K562 (cell line): ENCODE results near the gene HTR4. TPM values are rescaled to one million over a fixed set of nuclear protein-coding genes. Genes with fewer than 3 reads are reported as not detected.

Source experiments
- ATAC-seq: fragments of 200-7000 bp; cut with Tn5 transposase; 3 replicates; pipeline ENCODE4 v1.9.1; 2020; ENCODE audit warnings: moderate library complexity
- BruUV-seq: library from RNA; stranded (reverse); fragments of 400-500 nt; replicated peaks from 2 replicates; lab custom pipeline; 2021; lab: Mats Ljungman, UMichigan
- CTCF ChIA-PET: fragments of 300-600 bp; formaldehyde crosslinking; extraction: SDS; loops from one replicate; lab custom pipeline; 2021; ENCODE audit warnings: low intra/inter-chr PET ratio; lab: Yijun Ruan, JAX
- POLR2A ChIA-PET: fragments of 300-600, 350-650 bp; sonication (Branson Sonifier 250); formaldehyde crosslinking; extraction: SDS; loops from one replicate; lab custom pipeline; 2021; ENCODE audit warnings: antibody characterized with exemption, inconsistent platforms; lab: Yijun Ruan, JAX
- DNase-seq, 4 experiments: peaks; one replicate each; pipeline versions ENCODE4 v3.0.0 to v3.0.0-alpha.2; 2011 to 2018; ENCODE audit warnings: low spot score in 3 of 4, mixed read lengths in 3 of 4; ENCODE audit errors: extremely low read depth in 1 of 4
- FAIRE-seq: peaks from 2 replicates; lab custom pipeline; 2011; peaks lifted over from hg19 to GRCh38; lab: Jason Lieb, UNC
- H2AFZ ChIP-seq: 2 replicates; pipeline ENCODE4 v1.6.0; 2011; ENCODE audit warnings: low read depth, low read length, control low read depth, inconsistent platforms
- H3K27ac ChIP-seq: fragments of 200-600 bp; 3 replicates; pipeline ENCODE4 v1.8.0; 2011; ENCODE audit warnings: low read depth, mild to moderate bottlenecking, control low read depth, inconsistent platforms, low read length, moderate library complexity, mixed read lengths; ENCODE audit errors: extremely low read depth
- H3K27me3 ChIP-seq, 2 experiments: fragments of 300-600 bp in 1 of 2; 2 replicates in 1 of 2; 3 replicates in 1 of 2; pipeline versions ENCODE4 v1.6.0 to v1.8.0; 2011; ENCODE audit warnings: inconsistent platforms in 2 of 2, low read length in 2 of 2, mild to moderate bottlenecking in 1 of 2, mixed read lengths in 1 of 2, moderate library complexity in 1 of 2; ENCODE audit not compliant: control insufficient read depth in 2 of 2, insufficient read depth in 2 of 2
- H3K36me3 ChIP-seq: fragments of 300-600 bp; 3 replicates; pipeline ENCODE4 v1.8.0; 2011; ENCODE audit warnings: mild to moderate bottlenecking, low read length, inconsistent platforms; ENCODE audit not compliant: control insufficient read depth, insufficient read depth
- H3K4me1 ChIP-seq, 2 experiments: fragments of 200-600 bp in 1 of 2; replicated peaks in 1 of 2; 2 replicates in 1 of 2; 3 replicates in 1 of 2; pipeline versions ENCODE4 v1.5.1 to v1.8.0; 2011; ENCODE audit warnings: inconsistent platforms in 2 of 2, low read length in 2 of 2, mild to moderate bottlenecking in 1 of 2, mixed read lengths in 1 of 2, moderate library complexity in 1 of 2; ENCODE audit not compliant: control insufficient read depth in 2 of 2, insufficient read depth in 2 of 2
- H3K4me2 ChIP-seq: 2 replicates; pipeline ENCODE4 v1.6.1; 2011; ENCODE audit warnings: low read length, control low read depth, inconsistent platforms, mixed read lengths; ENCODE audit not compliant: insufficient read depth
- H3K4me3 ChIP-seq: fragments of 200-600 bp; sonication (generic), shearing (Covaris generic); 2 replicates; pipeline ENCODE4 v1.5.1; 2016; ENCODE audit warnings: control low read depth, inconsistent platforms
- H3K79me2 ChIP-seq: fragments of 200-600 bp; 3 replicates; pipeline ENCODE4 v1.8.0; 2011; ENCODE audit warnings: low read length, inconsistent platforms; ENCODE audit not compliant: control insufficient read depth, insufficient read depth
- H3K9ac ChIP-seq, 2 experiments: 2 replicates each; pipeline versions ENCODE4 v1.6.0 to v1.6.1; 2011; ENCODE audit warnings: low read depth in 2 of 2, low read length in 2 of 2, control low read depth in 1 of 2, inconsistent platforms in 1 of 2, mild to moderate bottlenecking in 1 of 2, mixed read lengths in 1 of 2; ENCODE audit not compliant: insufficient read depth in 1 of 2
- H3K9me1 ChIP-seq: one replicate; pipeline ENCODE4 v1.6.0; 2011; ENCODE audit warnings: inconsistent platforms, mild to moderate bottlenecking, low read length, moderate library complexity; ENCODE audit not compliant: control insufficient read depth, insufficient read depth
- H3K9me3 ChIP-seq: replicated peaks from 2 replicates; pipeline ENCODE4 v1.5.1; 2011; ENCODE audit warnings: low read depth, low read length, inconsistent platforms; ENCODE audit not compliant: control insufficient read depth, insufficient read depth
- H4K20me1 ChIP-seq: replicated peaks from 2 replicates; pipeline ENCODE4 v1.6.1; 2011; ENCODE audit warnings: low read length, inconsistent platforms, mixed read lengths; ENCODE audit not compliant: control insufficient read depth, insufficient read depth
- FOSL1 ChIP-seq: fragments of 200-800 bp; sonication (Bioruptor generic); conservative IDR thresholded peaks from 2 replicates; pipeline ENCODE4 v1.6.1; 2016; ENCODE audit warnings: missing genetic modification characterization, missing compliant biosample characterization
- JUND ChIP-seq, 2 experiments: IDR thresholded peaks; 2 replicates in 1 of 2; 3 replicates in 1 of 2; pipeline ENCODE4 v1.6.1; 2011; ENCODE audit warnings: borderline replicate concordance in 2 of 2, low read depth in 2 of 2, low read length in 2 of 2, improper control_type of control experiment in 1 of 2, missing biosample characterization in 1 of 2, missing genetic modification characterization in 1 of 2, missing genetic modification reagents in 1 of 2
- KLF1 ChIP-seq: fragments of 450-650 bp; IDR thresholded peaks from 2 replicates; pipeline ENCODE4 v1.6.1; 2016; ENCODE audit warnings: missing genetic modification characterization, missing compliant biosample characterization
- MEIS2 ChIP-seq: fragments of 450-650 bp; IDR thresholded peaks from 2 replicates; pipeline ENCODE4 v1.6.1; 2014; ENCODE audit warnings: mild to moderate bottlenecking; ENCODE audit not compliant: partially characterized antibody
- RAD21 ChIP-seq, 2 experiments: fragments of 250-450 bp in 1 of 2; fragments of 450-650 bp in 1 of 2; sonication (Bioruptor Pico) in 1 of 2; formaldehyde crosslinking in 1 of 2; IDR thresholded peaks in 1 of 2; conservative IDR thresholded peaks in 1 of 2; 2 replicates each; pipeline versions ENCODE4 v1.4.0 to v1.8.0; 2020 to 2022; ENCODE audit warnings: mild to moderate bottlenecking in 2 of 2, moderate library complexity in 1 of 2
- ZNF174 ChIP-seq: fragments of 250-450 bp; sonication (Bioruptor Pico); IDR thresholded peaks from 2 replicates; pipeline ENCODE4 v1.4.0; 2020; ENCODE audit warnings: mild to moderate bottlenecking
- ZNF274 ChIP-seq: IDR thresholded peaks from 2 replicates; pipeline ENCODE4 v1.6.1; 2011; ENCODE audit warnings: low read depth, mild to moderate bottlenecking, low read length, moderate library complexity, borderline replicate concordance
- ZSCAN32 ChIP-seq: fragments of 450-650 bp; formaldehyde crosslinking; IDR thresholded peaks from 2 replicates; pipeline ENCODE4 v1.4.0; 2020; ENCODE audit warnings: mild to moderate bottlenecking, moderate library complexity
- WGBS: fragments of 100-300 bp; shearing (Covaris generic); methylation state at CpG from one replicate; pipeline ENCODE4 v1.1.6; 2016; ENCODE audit warnings: low coverage, mixed read lengths; ENCODE audit not compliant: insufficient coverage; ENCODE audit errors: missing lambda C conversion rate; 5-methylcytosine and 5-hydroxymethylcytosine counted together
- in situ Hi-C: fragments of 300-500 bp; cut with MboI; formaldehyde crosslinking; loops from 4 replicates; pipeline ENCODE4 v1.15.0; 2018; ENCODE audit warnings: inconsistent platforms, mixed read lengths
- intact Hi-C: fragments of 100-400 bp; cut with micrococcal nuclease; formaldehyde crosslinking; loops from 2 replicates; pipeline ENCODE4 v1.14.2; 2022
- polyA plus RNA-seq, 8 experiments: library from polyadenylated mRNA; depleted of rRNA in 4 of 8; stranded (reverse) in 5 of 8; unstranded in 3 of 8; fragments of >200 nt; fragmentation: Nextera tagmentation in 2 of 8; fragmentation: Illumina TruSeq in 1 of 8; extraction: Ambion mirVana in 2 of 8; extraction: Trizol in 1 of 8; gene quantifications; 2 replicates each; pipeline versions ENCODE4 v1.2.1 to v1.2.3, GENCODE V29; 2011 to 2014; ENCODE audit warnings: inconsistent platforms in 1 of 8, missing spikeins in 1 of 8
- total RNA-seq, 7 experiments: library from RNA; depleted of rRNA in 6 of 7; stranded (reverse); fragments of >200 nt in 6 of 7; fragmentation: Illumina TruSeq in 2 of 7; extraction: Trizol in 2 of 7; gene quantifications; 2 replicates each; pipeline versions ENCODE4 v1.2.1 to v1.2.3, GENCODE V29; 2011 to 2021; ENCODE audit warnings: low replicate concordance in 1 of 7

The HTR4 gene
- total and polyA plus RNA-seq, 9 of the 15 experiments (the other 6 are each of a cell fraction or from before 2014, with no cell fraction given), result 0.13 TPM; not detected in 8

DNA sequence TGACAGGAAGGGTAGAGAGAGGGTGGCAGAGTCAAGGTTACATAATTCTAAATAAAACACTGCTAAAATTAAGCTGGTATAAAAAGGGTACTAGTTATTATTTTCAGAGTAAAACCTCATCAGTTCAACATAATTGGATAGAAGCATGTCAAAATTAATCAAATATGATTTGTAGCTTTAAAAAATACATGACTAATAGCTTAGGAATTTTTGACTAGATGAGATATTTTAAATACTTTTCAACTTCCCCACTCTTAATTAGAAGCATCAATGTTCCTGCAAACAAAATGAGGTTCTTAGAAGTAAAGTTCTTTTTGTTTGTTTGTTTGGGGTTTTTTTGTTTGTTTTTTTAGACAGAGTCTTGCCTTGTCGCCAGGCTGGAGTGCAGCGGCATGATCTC, 29.1 kb downstream of the HTR4 start:
- no peak overlapping the region for H2AFZ ChIP-seq
- no peak overlapping the region for H3K4me3 ChIP-seq
- TF ChIP-seq ZNF274 (no peak), RAD21 (CRISPR knock-in tag; conservative IDR thresholded peaks at IDR 0.05 in 1 of 2, IDR thresholded peaks at IDR 0.05 in 1 of 2) (no peak), MEIS2 (peak; percentile 35), ZNF174 (CRISPR knock-in tag) (no peak), KLF1 (no peak), FOSL1 (tag) (0 out of 2 replicates have a peak, but pooled peaks have one; percentile 23), ZSCAN32 (CRISPR knock-in tag) (no peak), JUND (IDR thresholded peaks at IDR 0.05; ENCODE audit: borderline replicate concordance, low read depth, low read length) (no peak), JUND (tag; IDR thresholded peaks at IDR 0.05; ENCODE audit: borderline replicate concordance, low read depth, low read length) (no peak)
- TF ChIP-seq, all 486 proteins: peak for 2
- Histone ChIP-seq H3K9ac (no peak overlapping the region), H3K27me3 (no peaks in the 10 kb centered on the region), H3K4me2 (no peak overlapping the region), H3K9me3 (no peaks in the 10 kb centered on the region), H3K79me2 (no peaks in the 10 kb centered on the region), H4K20me1 (no peaks in the 10 kb centered on the region), H3K36me3 (no peaks in the 10 kb centered on the region), H3K9me1 (no peaks in the 10 kb centered on the region), H3K27ac (no peak overlapping the region), H3K4me1 (peaks cover 0 to 11% of the 10 kb centered on the region in 2 experiments; a peak in 2 of 5 replicates)
- intact Hi-C loops (no loop called here), in situ Hi-C loops (no loop called here)
- no TSS peak for BruUV-seq
- ChIA-PET CTCF (no interaction called here), POLR2A (no interaction called here)
- FAIRE-seq (no peak), DNase-seq (no peak), ATAC-seq (no peak)
- 63% methylated on average over 2 of the region's 2 CpGs for WGBS
